ENCODE results near the gene AP1M1.

GRCh38 chr19:16284505-16284904 is 86.8 kb downstream of the AP1M1 start:
- TF ChIP-seq CTCF (IDR thresholded peaks at IDR 0.05), result no peak
- no peak for TF ChIP-seq EP300 (IDR thresholded peaks at IDR 0.05)
- TF ChIP-seq POLR2AphosphoS5 (IDR thresholded peaks at IDR 0.05), result no peak
- TF ChIP-seq POLR2A (IDR thresholded peaks at IDR 0.05), result no peak
